Gastroesophageal sphincter (tissue), 4 donors: ENCODE measurements around the gene KCTD1. TPM values are rescaled to one million over a fixed set of nuclear protein-coding genes. Genes with fewer than 3 reads are reported as not detected.

ENCODE experiments used
- ATAC-seq: fragments of 150-250 bp; one replicate; pipeline ENCODE4 v1.9.1; 2016; ENCODE audit warnings: mild to moderate bottlenecking, moderate library complexity
- H3K27ac ChIP-seq, 4 donors: fragments of 200-600 bp; sonication (generic) in 3 of 4; 1 replicate in 3 of 4; 2 replicates in 1 of 4; pipeline ENCODE4 v1.5.1; 2016 to 2019
- H3K27me3 ChIP-seq: fragments of 200-600 bp; sonication (generic); one replicate; pipeline ENCODE4 v1.5.1; 2019
- H3K36me3 ChIP-seq, 2 donors: fragments of 200-600 bp; sonication (generic); one replicate each; pipeline ENCODE4 v1.5.1; 2019; ENCODE audit warnings: control low read depth in 1 of 2
- H3K4me1 ChIP-seq, 3 donors: fragments of 200-600 bp; sonication (generic); 1 replicate in 2 of 3; 2 replicates in 1 of 3; pipeline ENCODE4 v1.5.1; 2016 to 2019; ENCODE audit warnings: control low read depth in 2 of 3
- H3K4me3 ChIP-seq, 2 donors: fragments of 200-600 bp; sonication (generic); one replicate each; pipeline ENCODE4 v1.5.1; 2019; ENCODE audit warnings: mild to moderate bottlenecking in 1 of 2, moderate library complexity in 1 of 2
- H3K9me3 ChIP-seq, 3 donors: fragments of 200-600 bp; sonication (generic); one replicate each; pipeline ENCODE4 v1.5.1; 2017 to 2019; ENCODE audit warnings: control low read depth in 2 of 3
- EP300 ChIP-seq: sonication (generic); formaldehyde crosslinking; IDR thresholded peaks from one replicate; pipeline ENCODE4 v1.6.1; 2017; ENCODE audit warnings: antibody characterized with exemption, mild to moderate bottlenecking
- POLR2A ChIP-seq, 2 donors: fragments of 450-650 bp; IDR thresholded peaks; one replicate each; pipeline ENCODE4 v1.6.1; 2017; ENCODE audit warnings: antibody characterized with exemption in 2 of 2, mild to moderate bottlenecking in 2 of 2, moderate library complexity in 1 of 2
- POLR2AphosphoS5 ChIP-seq: sonication (generic); formaldehyde crosslinking; IDR thresholded peaks from one replicate; pipeline ENCODE4 v1.6.1; 2017; ENCODE audit warnings: antibody characterized with exemption
- WGBS, 2 donors: methylation state at CpG; one replicate each; pipeline ENCODE4 v1.1.5; 2018; ENCODE audit warnings: low coverage in 1 of 2; 5-methylcytosine and 5-hydroxymethylcytosine counted together
- total RNA-seq, 4 donors: library from RNA; depleted of rRNA; stranded (reverse); fragments of >200 nt; gene quantifications; one replicate each; pipeline ENCODE4 v1.1.0, GENCODE V29; 2016
- TF ChIP-seq, protein P1 (sequence below), 4 experiments: fragments of 200-600 bp in 2 of 4; fragments of 450-650 bp in 2 of 4; sonication (generic) in 1 of 4; IDR thresholded peaks; one replicate each; pipeline ENCODE4 v1.5.1; 2017 to 2019; ENCODE audit warnings: antibody characterized with exemption in 4 of 4, mild to moderate bottlenecking in 2 of 4, moderate library complexity in 2 of 4

The KCTD1 gene
- total RNA-seq, 4 donors from 2014 or later = 13.6 to 17.1 (median 16.6) TPM

DNA sequence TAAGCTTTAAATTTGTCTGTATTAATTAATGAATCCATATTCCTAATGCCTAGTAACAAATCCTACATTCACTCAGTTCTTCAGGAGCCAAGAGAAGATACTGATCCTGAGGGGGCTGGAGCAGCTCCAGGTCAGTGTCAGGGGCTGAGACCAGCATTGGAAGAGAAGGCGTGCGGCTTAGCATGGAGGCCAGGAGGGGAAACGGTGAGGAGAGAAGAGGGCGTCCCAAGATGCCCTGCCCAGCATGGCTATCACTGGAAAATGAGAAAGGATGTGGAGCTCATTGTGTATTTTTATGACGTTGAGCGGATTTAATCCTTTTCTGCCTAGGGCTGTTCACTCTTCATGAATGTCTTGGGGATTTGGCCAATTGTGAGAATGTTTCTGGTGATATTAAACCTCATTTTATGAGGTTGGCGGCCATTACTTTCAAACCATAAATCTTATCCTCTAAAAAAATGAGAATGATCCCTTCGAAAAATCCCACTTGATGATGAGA, 131.7 kb downstream of the KCTD1 start:
- TF ChIP-seq EP300 = no peak
- TF ChIP-seq, protein P1, sequence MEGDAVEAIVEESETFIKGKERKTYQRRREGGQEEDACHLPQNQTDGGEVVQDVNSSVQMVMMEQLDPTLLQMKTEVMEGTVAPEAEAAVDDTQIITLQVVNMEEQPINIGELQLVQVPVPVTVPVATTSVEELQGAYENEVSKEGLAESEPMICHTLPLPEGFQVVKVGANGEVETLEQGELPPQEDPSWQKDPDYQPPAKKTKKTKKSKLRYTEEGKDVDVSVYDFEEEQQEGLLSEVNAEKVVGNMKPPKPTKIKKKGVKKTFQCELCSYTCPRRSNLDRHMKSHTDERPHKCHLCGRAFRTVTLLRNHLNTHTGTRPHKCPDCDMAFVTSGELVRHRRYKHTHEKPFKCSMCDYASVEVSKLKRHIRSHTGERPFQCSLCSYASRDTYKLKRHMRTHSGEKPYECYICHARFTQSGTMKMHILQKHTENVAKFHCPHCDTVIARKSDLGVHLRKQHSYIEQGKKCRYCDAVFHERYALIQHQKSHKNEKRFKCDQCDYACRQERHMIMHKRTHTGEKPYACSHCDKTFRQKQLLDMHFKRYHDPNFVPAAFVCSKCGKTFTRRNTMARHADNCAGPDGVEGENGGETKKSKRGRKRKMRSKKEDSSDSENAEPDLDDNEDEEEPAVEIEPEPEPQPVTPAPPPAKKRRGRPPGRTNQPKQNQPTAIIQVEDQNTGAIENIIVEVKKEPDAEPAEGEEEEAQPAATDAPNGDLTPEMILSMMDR (IDR thresholded peaks at IDR 0.05) = no peak
- no peak for TF ChIP-seq POLR2A (IDR thresholded peaks at IDR 0.05)
- no peak for TF ChIP-seq POLR2AphosphoS5
- ATAC-seq = no peak
- H3K36me3 ChIP-seq = no peaks in the 10 kb centered on the region
- no peak overlapping the region for H3K27ac ChIP-seq
- 86 to 100% methylated on average over 2 to 8 of the region's 8 CpGs for WGBS, 2 donors
- H3K9me3 ChIP-seq = no peaks in the 10 kb centered on the region
- no peaks in the 10 kb centered on the region for H3K27me3 ChIP-seq
- no peak overlapping the region for H3K4me3 ChIP-seq
- H3K4me1 ChIP-seq = no peaks in the 10 kb centered on the region

DNA sequence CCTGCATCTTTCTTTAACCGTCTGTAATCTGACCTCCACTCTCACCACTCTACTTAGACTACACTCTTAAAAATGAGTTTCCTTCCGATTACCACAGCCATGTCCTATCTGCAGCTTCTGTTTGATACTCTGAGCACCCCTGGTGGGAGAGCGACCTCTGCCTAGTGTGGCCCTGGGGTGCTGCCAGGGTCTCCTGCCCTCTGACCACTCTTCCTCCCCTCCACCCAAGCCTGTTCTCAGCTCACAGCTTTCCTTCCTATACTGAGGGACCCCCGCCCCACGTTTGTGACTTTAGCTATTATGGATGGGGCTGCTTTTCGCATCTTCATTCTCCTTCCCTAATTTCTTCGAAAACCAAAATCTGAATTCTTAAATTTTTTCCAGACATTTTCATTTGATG, 132.7 kb downstream of the KCTD1 start:
- H3K9me3 ChIP-seq = no peaks in the 10 kb centered on the region
- no peak overlapping the region for H3K27ac ChIP-seq
- TF ChIP-seq POLR2A (IDR thresholded peaks at IDR 0.05) = no peak
- TF ChIP-seq EP300 = no peak
- TF ChIP-seq POLR2AphosphoS5 = no peak
- TF ChIP-seq, protein P1 (IDR thresholded peaks at IDR 0.05) = no peak
- WGBS, 2 donors = 65 to 67% methylated on average over 6 to 7 of the region's 7 CpGs
- ATAC-seq = no peak
- H3K27me3 ChIP-seq = no peaks in the 10 kb centered on the region
- no peak overlapping the region for H3K4me3 ChIP-seq
- no peaks in the 10 kb centered on the region for H3K4me1 ChIP-seq
- no peaks in the 10 kb centered on the region for H3K36me3 ChIP-seq

DNA sequence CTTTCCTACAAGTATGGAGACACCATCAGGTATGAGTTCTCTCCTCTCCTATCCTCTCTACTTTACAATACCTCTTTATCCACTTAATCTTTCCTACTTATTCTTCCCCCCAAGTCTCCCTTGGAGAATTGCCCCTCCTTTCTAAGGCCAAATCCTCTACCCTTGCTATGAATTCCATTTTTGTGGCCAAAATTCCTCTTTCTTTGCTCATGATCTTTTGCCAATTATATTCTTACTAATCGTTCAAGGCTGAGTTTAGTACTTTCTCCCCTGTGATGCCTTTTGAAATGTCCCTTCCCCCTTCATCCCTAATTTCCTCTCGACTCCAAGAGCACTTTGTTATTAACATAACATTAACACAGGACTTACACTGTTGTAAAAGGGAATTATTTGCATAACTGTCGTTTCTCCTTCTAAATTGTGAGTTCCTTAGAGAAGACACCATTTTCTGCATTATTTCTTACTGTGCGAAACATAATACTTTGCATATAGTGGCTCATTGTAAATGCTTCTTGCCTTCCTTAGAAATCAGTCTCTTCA, 133.4 kb downstream of the KCTD1 start:
- H3K27me3 ChIP-seq = no peaks in the 10 kb centered on the region
- H3K36me3 ChIP-seq = no peaks in the 10 kb centered on the region
- no peaks in the 10 kb centered on the region for H3K4me1 ChIP-seq
- H3K9me3 ChIP-seq = no peaks in the 10 kb centered on the region
- TF ChIP-seq POLR2AphosphoS5 (no peak), POLR2A (IDR thresholded peaks at IDR 0.05) (no peak)
- TF ChIP-seq, protein P1 (IDR thresholded peaks at IDR 0.05) = no peak
- no peak for ATAC-seq
- no peak overlapping the region for H3K4me3 ChIP-seq
- H3K27ac ChIP-seq = no peak overlapping the region
- 20 to 43% methylated on average over 4 of the region's 4 CpGs for WGBS, 2 donors

DNA sequence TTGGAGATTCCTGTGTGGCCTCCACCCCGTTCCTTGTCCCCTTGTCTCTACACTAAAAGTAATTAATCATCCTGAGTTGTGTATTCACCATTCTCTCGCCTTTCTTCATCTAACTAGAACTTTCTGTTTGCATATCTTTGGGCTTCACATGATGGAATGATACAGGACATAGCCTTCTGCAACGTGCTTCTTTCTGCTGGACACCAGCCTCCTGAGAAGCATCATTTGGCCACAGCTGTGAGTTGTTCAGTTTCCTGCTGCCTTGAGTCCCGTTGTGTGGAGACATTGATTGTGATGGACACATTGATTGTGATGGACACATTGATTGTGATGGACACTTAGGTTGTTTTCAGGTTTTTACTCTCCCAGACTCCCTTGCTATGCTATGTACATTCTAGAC, 139.3 kb downstream of the KCTD1 start:
- Histone ChIP-seq H3K4me1 (no peaks in the 10 kb centered on the region), H3K36me3 (no peaks in the 10 kb centered on the region), H3K27me3 (no peaks in the 10 kb centered on the region), H3K9me3 (no peaks in the 10 kb centered on the region), H3K27ac (no peak overlapping the region), H3K4me3 (no peak overlapping the region)
- no peak for ATAC-seq
- TF ChIP-seq EP300 (no peak), POLR2A (IDR thresholded peaks at IDR 0.05) (no peak), POLR2AphosphoS5 (no peak)
- TF ChIP-seq, protein P1 (IDR thresholded peaks at IDR 0.05) = no peak
- WGBS, 2 donors = 64 to 76% methylated on average over 4 of the region's 4 CpGs

DNA sequence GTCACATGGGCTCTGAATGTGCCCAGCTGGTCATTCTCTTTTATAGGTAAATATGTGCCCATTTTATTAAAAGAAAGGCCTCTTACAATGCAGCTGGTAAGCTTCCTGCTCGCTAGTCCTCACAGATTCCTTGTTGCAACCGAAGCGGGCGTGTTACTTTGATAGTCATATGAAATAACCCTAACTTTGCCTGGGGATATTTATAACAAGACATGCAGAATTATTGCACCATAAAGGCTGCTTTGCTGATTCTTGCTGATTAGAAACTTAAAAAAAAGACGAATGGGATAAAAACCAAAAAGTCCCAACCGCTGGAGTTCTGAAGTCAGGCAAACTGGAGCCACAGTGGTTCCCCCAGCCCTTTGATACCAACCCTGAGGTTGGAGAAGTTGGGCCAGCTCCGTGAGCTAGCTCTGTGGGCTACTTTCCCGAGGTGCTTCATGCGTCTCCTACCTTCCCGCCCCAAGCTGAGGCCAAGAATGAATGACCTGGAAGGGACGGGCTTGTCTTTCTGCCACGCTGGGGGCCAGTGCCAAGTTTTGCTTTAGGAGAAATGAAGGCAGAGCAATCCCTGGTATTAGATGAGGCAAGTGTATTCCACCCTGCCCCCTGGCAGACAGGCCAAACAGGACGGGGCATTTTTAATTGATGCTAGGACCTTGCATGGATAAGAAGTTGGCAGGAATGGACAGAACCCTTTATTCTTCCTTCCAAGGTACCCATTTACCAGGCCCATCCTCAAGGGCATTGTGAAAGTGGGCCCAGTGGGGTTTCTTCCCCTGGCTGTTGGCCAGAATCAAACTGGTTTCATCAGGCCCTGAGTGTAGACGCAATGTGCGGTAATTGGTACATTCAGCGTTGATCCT, 140.4 kb downstream of the KCTD1 start:
- Histone ChIP-seq H3K4me1 (no peaks in the 10 kb centered on the region), H3K36me3 (no peaks in the 10 kb centered on the region), H3K9me3 (no peaks in the 10 kb centered on the region), H3K4me3 (no peak overlapping the region), H3K27me3 (no peaks in the 10 kb centered on the region), H3K27ac (no peak overlapping the region)
- no peak for ATAC-seq
- no peak for TF ChIP-seq EP300
- TF ChIP-seq, protein P1 (IDR thresholded peaks at IDR 0.05) = no peak
- no peak for TF ChIP-seq POLR2A (IDR thresholded peaks at IDR 0.05)
- TF ChIP-seq POLR2AphosphoS5 = no peak
- 83 to 90% methylated on average over 7 to 9 of the region's 16 CpGs for WGBS, 2 donors
